GM21786 (cell line): ENCODE results near the gene HSPB6.

Experiments
- ATAC-seq: cut with Tn5 transposase; IDR thresholded peaks from one replicate; pipeline ENCODE4 v1.9.1; 2021; ENCODE audit not compliant: unreplicated experiment

Gene HSPB6

DNA sequence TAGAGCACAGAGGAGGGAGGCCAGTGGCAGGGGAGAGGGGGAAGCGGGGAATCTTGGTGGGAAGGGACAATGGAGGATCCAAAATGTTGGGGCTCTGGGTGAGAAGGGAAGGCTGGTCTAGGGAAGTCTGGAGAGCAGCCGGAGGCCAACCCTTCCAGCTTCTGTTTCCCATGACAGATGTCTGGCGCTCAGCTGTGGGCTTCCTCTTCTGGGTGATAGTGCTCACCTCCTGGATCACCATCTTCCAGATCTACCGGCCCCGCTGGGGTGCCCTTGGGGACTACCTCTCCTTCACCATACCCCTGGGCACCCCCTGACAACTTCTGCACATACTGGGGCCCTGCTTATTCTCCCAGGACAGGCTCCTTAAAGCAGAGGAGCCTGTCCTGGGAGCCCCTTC lies 10.3 kb downstream of the HSPB6 start:
- ATAC-seq = no peak

DNA sequence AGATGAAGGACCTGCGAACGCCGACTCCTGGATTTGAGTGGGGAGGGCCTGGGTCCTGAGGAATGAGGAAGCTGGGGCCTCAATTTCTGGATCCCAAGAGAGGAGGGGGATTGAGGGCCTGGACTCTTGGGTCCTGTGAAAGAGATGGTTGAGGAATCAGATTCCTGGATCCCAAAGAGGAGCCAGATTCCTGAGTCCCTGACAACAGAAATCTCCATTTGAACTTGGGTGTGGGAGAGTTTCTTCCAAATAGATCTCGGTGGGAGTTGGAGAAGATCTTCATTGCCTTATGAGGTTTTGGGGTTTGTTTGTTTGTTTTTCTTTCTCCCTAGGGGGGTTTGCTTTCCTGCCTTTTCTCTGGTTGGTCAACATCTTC lies 10.8 kb downstream of the HSPB6 start:
- ATAC-seq = no peak

DNA sequence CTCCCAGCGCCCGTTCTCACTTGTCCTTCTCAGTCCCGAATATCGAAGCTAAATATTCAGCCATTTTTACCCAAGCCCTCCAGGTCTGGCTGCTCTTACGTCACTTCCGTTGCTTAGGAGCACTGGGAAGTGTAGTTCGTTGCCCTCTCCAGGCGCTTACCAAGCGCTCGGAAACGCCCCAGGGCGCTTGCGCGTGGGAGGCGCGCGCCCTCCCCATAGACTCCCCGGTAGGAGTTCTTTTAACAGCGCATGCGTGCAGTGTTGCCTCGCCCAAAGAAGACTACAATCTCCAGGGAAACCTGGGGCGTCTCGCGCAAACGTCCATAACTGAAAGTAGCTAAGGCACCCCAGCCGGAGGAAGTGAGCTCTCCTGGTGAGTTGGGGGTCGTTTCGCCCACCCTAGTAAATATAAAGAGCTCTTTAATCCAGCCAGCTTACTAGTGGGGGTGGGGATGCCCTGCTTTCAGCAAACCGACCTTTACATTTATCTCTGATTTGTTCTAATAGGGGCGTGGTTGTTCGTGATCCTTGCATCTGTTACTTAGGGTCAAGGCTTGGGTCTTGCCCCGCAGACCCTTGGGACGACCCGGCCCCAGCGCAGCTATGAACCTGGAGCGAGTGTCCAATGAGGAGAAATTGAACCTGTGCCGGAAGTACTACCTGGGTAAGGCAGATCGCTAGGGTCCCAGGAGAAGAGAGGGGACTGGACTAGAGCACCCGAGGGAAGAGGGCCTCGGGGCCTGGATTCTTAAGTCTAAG lies 11.3 kb downstream of the HSPB6 start, which contains the start of the genes PSENEN and U2AF1L4:
Gene PSENEN (plus strand): TSS at position 324 of the 759 bp plus-strand sequence. CDS start 280 bp downstream, at position 604.
Gene U2AF1L4 (minus strand): TSS at position 91 of the 759 bp plus-strand sequence. CDS start 27 bp downstream, at position 64.
- ATAC-seq = peak; percentile 47

DNA sequence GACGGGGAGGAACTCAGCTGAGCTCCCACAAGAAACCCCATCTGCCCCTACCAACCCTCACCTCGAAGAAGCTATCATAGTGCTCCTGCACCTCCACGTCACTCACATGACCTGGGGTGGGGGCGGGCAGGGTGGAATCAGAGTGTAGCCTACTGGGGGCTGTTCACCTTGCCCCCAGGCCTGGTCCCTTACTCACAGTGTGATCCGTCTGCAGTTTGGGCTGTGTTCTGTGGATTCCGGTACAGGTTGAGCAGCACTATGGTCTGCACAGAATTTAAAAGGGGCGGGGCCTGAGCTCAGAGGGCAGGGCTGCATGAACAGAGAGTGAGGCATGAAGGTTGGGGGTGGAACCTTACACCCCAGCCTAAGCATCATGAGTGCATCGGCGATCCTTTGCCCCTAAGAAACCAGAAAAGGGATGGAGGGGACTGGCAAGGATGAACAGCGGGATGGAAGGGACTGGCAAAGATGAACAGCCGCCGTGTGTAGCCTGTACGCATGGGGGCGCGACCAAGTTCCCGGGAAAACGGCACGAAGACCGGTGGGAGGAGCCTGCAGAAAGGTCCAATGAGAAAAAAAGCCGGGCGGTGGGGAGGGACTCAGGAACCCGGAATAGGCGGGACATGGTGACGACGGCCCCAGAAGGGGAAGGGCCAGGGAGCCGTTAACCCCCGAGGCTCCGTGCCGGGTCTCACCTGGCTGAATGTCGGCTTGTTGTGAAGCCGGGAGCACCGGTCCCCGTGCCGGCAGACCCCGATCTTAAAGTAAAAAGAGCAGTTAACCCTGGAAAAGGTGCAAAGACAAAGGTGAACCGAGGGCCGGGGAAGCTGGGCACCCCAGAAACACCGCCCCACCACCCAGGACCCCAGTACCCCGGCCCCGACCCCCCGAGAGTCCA lies 12.2 kb downstream of the HSPB6 start:
- no peak for ATAC-seq

DNA sequence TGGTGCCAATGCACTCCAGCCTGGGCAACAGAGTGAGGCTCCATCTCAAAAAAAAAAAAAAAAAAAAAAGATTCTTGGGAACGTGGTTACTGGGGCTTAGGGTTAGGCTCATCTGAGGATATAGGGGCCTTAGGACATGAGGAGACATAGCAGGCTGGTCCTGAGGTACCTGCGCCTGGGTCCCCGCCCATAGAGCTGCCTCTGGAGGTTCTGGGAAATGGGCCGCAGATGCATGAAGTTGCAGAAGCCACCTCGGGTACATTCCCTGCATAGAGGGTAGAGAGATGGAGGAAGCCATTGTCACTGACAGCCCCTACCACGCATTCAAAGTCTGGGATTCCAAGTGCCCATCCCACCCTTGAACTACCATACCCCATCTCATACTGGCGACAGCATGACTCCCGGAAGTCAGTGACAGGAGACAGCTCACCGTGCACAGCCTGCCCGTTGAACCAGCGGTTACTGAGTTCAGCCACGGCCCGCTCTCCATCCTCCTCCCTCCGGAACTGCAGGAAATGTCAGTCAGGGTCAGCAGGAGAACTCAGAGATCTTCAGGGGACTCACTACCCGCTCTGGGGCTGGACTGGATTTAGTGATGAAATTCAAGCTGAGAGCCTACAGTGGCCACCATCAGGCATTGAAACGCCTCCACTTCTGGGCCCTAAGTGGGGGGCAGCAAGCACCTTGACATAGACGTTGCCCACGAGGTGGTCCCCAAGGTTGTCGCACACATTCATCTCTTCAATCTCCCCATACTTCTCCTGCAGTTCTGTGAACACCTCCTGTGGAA lies 13.0 kb downstream of the HSPB6 start:
- no peak for ATAC-seq

DNA sequence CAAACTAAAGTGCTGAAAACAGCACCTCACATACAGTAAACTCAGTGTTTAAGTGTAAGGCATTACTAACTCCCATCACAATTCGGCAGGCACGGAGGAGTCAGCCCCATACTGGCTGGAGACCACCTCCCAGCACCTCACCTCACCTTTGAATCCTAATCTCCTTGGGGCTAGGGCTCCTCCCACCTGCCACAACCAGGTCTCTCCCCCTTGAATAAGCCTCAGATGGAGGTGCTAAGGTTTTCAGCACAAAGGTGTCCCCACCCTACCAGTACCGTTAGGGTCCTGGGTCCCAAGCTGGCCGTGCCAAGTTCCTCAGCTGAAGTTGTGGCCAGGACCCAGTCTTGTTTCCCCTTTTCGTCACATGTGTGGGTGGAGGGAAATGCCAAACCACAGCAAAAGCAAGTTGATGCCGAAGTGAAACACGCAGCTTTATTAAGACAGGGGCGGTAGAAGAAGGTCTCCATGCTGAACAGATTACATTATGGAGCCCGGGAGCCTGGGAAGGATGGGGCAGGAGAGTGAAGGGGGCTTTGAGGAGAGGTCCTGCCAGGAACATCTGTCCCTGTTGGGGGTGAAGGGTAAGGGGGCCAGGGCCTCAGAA lies 14.6 kb downstream of the HSPB6 start, which contains the start of gene IGFLR1:
Gene IGFLR1 (minus strand): TSS at position 332 of the 604 bp plus-strand sequence. CDS start 1,272 bp downstream, outside the sequence.
- ATAC-seq = no peak

DNA sequence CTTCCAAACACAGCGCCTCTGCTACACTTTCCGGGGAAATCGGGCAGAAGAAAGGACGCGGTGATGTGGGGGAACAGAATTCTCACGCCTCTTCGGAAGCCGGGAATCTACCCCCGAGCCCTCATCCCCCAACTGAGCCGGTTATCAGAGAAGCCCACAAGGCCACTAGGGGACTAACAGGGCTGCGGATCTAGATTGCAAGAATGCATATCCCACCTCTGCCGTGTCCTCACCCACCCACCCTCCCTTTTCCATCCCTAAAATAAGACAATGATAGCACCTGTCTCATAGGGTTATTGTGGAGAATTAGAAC lies 15.7 kb downstream of the HSPB6 start:
- no peak for ATAC-seq

DNA sequence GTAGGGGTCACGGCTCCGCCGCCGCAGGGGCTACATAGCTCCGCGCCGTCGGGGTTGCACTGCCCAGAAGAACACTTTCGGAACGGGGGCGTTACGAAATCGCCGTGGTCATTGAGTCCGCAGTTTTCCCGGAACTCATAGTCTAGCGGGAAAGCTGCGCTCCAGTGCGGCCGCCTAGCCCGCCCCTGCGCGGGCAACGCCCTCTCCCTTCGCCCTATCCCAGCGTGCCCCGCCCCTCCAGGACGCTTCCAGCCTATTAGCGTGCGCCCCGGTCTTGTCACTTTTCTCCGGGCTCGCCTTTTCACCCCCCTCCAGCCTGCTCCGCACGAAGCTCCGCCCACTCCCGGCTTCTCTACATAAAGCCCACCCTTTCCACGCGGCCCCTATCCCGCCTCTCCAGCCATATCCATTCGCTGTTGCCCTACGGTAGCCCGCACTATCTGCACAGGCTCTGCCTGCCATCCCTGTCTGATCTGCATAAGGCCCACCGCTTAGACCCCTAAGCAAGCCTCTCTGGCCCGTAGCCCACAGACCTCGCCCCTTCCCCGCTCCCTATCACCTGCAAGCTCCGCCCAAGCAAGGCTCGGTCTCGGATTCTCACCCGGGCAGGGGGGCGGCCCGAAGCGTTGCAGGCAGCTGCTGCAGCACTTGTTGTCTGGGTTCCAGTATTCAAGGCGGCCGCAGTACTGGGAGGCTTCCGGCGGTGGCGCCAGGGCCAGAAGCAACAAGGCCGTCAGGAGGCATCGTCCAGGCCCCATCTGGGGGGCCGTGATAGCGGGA lies 16.2 kb downstream of the HSPB6 start:
- ATAC-seq = peak; percentile 47

DNA sequence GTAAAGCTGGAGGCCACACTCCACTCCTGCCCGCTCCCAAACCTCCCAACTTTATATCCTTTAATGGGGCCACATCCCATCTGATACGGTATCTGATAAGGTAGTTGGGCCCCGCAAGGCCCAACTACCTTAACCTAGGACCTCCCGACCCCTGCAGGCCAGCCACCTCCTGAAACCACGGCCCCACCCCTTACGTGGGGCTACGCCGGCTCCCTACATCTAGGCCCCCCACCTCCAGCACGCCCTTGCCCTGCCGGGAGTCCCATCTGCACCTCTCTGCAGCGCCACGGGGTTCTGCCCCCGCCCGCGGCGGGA lies 16.8 kb downstream of the HSPB6 start:
- ATAC-seq = peak; percentile 4

DNA sequence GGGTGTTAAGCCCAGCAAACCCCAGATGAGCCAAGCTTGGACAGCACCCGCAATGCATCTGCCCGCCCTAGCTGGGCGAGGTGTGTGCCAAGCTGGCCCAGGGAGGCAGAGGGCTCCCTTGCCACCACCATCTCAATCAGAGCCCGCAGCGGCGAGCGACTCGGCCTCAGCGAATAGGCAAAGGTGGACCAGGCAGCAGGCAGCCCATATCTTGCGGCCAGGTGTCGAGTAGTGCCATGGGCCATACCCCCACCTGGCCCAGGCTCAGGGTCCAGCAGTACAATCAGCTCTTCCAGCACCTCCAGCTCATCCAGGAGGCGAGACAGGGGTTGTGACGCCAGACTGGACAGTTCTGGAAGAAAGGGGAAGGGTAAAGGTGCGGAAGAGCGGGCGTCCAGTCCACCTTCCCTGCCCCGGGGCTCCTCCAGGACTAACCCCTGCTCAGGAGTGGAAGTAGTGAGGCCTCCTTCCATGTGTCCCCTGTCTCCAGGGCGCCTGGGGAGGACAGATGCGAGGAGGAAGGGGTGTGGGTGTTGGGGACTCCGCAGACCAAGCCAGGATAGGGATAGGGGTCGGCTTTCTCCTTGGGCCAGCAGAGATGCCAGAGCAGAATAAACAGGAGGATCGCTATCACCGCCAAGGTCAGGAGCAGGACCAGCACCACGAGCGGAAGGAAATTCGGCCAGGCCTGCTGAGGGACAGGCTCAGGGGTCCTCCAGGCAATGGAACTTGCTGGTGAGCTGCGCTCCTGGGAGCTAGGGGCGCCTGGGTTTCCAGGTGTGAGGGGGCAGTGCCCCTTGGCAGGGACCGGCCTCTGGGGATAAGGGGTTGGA lies 17.3 kb downstream of the HSPB6 start:
- no peak for ATAC-seq

DNA sequence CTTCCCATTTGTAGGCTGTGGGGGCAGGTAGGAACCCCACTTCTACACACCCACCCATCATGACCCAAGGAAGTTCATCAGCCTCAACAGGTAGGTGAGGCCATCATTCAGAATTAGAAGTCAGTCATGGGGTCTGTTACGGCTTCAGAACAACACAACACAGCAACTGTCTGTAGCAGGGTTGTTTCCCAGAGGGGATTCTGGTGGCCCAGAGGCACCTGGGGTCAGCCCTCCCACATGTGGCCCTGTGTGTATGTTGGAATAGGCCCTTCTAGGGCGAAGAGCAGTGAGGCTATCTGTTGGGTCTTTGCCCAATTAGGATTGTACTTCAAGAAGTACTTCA lies 18.0 kb downstream of the HSPB6 start:
- ATAC-seq = no peak

DNA sequence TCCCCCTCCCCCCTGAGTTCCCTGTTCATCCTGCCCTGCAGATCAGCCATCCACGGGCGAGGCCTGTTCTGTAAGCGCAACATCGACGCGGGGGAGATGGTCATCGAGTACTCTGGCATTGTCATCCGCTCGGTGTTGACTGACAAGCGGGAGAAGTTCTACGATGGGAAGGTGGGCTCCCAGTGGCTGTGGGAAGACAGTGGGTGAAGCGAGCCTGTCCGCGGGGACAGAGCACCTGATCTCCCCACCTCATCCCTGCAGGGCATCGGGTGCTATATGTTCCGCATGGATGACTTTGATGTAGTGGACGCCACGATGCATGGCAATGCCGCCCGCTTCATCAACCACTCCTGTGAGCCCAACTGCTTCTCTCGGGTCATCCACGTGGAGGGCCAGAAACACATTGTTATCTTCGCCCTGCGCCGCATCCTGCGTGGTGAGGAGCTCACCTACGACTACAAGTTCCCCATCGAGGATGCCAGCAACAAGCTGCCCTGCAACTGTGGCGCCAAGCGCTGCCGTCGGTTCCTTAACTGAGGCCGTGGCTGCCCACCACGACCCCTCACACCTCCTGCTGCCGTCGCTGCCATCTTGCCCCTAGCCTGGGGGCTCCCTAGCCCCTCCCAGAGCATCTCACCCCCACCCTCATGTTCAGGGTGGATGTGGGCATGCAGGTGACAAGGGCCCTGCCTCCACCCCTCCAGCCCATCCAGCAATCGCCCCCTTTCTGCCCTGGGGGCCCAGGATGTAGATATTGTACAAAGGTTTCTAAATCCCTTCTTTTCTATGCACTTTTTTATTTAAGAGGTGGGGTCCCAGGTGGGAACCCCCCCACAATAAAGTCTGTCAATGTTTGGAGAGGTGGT lies 18.6 kb downstream of the HSPB6 start:
- ATAC-seq = no peak

DNA sequence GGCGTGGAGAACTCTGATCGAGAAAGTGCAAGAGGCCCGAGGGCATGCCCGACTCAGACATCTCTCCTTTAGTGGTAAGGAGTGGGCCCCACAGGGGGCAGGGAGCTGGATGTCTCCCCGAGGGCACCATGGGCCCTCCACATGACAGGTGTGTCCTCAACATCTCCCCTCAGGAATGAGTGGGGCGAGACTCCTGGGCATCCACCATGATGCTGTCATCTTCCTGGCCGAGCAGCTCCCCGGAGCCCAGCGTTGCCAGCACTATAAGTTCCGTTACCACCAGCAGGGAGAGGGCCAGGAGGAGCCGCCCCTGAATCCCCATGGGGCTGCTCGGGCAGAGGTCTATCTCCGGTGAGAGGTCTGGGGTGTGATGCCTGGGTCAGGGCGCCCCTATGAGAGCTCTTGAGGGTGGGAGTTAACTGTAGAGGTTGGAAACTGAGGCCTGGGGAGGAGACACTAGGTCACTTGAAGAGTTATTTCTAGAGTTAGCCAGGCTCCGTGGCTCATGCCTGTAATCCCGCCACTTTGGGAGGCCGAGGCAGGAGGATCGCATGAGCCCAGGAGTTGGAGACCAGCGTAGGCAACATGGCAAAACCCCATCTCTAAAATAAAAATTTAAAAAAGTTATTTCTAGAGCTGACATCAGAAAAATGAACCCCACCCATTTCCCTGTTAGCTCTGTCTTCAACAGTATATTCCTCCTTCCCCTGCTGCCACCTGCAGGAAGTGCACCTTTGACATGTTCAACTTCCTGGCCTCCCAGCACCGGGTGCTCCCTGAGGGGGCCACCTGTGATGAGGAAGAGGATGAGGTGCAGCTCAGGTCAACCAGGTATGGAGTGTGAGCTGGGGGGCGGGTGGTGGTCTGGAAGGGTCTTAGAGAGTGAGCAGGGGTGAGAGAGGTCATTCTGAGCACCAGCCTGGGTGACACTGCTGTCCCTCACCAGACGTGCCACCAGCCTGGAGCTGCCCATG lies 19.6 kb downstream of the HSPB6 start:
- no peak for ATAC-seq

DNA sequence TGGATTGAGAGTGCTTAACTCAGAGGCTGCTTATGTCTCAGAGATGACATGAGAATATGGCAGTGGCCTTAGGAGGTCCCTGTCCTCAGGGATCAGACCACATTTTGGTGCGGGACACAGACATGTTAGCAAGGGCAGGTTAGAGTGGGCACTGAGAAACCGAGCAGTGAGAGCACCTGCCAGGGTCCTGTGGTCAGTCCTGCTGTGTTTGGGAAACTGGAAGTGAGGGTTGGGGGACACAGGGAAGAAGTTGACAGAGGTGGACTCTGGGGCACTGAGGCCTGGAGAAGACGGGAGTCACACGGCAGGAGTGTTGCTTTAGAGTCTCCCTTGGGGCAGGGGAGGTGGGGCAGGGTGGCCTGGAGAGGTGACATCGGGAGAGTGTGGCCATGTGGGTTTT lies 21.9 kb downstream of the HSPB6 start:
- no peak for ATAC-seq

DNA sequence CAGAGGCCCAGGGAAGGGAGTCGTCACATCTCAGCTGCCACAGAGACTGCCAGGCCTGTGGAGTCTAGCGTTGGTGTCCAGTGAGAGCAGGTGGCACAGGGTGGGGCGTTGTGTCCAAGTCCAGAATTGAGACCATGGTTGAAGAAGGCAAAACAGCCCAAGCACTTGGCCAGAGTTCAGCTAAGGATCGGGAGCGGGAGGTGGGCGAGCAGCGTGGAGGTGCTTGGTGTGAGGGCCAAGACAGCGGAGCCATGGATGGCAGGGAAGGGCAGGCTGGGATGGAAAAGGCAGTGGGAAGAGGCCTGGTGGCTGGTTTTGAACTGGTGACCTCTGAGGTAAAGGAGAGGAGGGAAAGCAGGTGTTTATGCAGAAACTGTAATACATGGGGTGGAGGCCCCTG lies 22.6 kb downstream of the HSPB6 start:
- ATAC-seq = no peak

DNA sequence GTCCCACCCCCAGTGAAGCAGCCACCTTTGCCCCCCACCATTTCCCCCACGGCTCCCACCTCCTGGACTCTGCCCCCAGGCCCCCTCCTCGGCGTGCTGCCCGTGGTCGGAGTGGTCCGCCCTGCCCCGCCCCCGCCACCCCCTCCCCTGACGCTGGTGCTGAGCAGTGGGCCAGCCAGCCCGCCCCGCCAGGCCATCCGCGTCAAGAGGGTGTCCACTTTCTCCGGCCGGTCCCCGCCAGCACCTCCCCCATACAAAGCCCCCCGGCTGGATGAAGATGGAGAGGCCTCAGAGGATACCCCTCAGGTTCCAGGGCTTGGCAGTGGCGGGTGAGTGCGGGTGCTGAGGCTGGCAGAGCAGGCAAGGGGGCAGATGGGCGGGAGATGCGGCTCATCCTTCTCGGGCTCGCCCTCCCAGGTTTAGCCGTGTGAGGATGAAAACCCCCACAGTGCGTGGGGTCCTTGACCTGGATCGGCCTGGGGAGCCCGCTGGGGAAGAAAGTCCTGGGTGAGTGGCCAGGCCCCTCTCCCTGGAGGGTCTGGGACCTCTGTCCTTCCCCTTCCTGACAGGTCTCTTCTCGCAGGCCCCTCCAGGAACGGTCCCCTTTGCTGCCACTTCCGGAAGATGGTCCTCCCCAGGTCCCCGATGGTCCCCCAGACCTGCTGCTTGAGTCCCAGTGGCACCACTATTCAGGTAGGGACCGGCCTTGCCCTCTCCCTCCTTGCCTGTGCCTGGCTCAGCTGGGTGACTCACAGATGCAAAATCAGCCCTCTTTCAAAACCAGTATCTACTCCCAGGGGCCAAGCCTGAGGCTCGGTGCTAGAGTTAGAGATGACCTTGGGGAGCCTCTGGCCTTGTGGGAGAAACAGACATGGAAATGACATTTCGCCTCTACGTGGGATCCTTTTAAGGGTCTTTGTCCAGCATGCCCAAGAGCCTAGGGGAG lies 23.4 kb downstream of the HSPB6 start:
- no peak for ATAC-seq
